ENCODE data around the gene PLEKHM2.

GRCh38 chr1:15747378-15747777, 63.3 kb downstream of the PLEKHM2 start:
- TF ChIP-seq CTCF (optimal IDR thresholded peaks at IDR 0.05 in 1 of 3, IDR thresholded peaks at IDR 0.05 in 1 of 3, conservative IDR thresholded peaks at IDR 0.05 in 1 of 3; ENCODE audit: extremely low read depth in 1 of 3, insufficient read depth in 2 of 3, low read length in 3 of 3): no peak
- no peak for TF ChIP-seq EZH2 (IDR thresholded peaks at IDR 0.05; ENCODE audit: low read length)

Data from keratinocyte (primary cell).